DMS79 treated with DMSO at 0.1 percent for 48 hours (cell line): ENCODE measurements around the gene JAKMIP1.

Experiments
- DNase-seq: peaks from one replicate; lab custom pipeline; 2025; lab: John Stamatoyannopoulos, UW

Gene JAKMIP1

DNA sequence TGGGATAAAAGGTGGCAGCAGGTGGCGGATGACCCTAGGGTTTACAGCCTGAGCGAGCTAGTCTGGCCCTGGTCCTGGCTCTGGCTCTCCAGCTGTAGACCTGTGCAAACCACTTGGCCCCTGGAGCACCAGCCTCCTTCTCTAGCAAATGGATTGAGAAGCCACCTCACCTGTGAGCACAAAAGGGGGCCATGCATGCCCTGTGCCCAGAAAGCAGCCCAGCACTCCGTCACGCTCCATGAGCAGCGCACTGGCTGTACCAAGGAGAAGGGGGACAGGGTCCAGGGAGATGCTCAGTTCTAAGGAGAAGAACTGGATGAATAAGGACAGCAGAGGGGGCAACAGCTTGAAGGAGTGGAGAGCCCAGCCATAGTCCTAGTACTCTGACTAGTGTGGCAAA lies 135.2 kb downstream of the JAKMIP1 start:
- DNase-seq: no peak

DNA sequence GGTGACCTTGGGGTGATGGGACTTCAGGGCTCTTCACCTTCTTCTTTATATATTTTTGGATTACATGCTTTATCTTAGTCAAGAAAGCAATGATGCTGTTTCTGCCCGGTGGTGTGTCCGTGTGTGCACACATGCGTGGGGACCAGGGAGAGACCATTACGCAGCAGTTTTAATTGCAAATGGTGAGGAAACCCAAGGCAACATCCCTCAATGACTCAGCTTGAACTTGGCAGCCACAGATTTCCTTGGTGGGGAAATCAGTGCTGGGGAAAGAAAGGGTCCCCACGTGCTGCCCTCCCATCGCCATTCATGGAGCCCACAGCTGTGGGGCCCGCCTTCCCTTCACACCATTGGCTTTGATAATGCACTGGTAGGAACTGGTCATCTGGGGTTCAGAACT lies 136.0 kb downstream of the JAKMIP1 start:
- no peak for DNase-seq

DNA sequence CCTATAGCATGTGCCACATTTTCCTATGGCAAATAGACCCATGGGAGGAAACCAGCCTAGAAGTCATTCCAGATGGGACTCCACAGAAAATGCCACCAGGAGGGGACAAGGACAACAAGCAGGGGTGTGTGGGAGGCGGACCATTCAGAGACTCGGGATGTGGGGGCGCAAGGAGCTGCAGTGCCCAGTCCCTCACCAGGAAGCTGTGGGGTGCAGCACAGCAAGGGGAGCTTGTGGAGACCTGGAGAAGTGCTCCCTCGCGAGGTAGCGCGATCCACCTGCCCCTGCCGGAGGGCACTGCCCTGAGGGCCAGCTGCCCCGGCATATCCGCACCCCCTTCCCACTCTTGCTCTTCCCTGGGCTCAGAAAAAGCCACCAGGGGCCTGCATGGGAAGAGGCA lies 136.7 kb downstream of the JAKMIP1 start:
- DNase-seq: no peak

DNA sequence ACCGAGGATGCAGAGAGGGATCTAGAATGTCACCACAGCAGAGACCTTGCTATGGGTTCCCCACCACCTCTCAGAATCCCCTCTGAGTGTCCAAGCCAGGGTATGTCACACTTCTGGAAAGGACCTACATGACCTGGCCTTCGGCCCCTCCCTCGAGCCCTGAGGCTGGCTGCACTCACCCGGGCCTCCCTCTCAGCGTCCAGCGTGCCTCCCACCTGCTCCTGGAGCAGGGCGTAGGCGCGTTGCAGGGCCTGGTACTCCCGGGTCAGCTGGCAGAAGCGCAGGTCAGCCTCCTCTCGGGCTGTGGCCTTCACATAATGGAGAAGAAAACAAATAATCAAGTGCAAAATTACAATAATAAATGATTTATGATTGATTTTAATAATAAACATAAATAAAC lies 138.2 kb downstream of the JAKMIP1 start:
- DNase-seq: no peak

DNA sequence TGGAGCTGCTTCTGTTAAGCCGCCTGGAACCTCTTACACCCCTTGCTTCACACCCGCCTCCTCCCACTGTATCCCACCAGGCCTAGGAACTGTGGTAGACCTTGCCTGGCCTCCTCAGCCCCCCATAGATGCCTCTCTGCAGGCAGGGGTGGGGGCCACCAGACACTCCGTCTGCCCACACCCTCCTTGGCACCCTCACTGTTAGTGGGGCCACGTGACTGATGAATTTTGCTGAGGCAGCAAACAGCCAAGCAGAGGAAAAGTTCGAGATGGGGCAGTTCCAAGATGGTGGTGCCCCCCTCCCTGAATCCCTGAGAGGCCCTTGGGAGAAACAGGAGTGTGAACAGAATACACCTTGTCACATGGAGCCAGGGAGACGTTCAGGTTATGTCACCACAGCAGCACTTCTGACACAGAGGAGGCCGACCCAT lies 141.0 kb downstream of the JAKMIP1 start:
- DNase-seq: no peak

DNA sequence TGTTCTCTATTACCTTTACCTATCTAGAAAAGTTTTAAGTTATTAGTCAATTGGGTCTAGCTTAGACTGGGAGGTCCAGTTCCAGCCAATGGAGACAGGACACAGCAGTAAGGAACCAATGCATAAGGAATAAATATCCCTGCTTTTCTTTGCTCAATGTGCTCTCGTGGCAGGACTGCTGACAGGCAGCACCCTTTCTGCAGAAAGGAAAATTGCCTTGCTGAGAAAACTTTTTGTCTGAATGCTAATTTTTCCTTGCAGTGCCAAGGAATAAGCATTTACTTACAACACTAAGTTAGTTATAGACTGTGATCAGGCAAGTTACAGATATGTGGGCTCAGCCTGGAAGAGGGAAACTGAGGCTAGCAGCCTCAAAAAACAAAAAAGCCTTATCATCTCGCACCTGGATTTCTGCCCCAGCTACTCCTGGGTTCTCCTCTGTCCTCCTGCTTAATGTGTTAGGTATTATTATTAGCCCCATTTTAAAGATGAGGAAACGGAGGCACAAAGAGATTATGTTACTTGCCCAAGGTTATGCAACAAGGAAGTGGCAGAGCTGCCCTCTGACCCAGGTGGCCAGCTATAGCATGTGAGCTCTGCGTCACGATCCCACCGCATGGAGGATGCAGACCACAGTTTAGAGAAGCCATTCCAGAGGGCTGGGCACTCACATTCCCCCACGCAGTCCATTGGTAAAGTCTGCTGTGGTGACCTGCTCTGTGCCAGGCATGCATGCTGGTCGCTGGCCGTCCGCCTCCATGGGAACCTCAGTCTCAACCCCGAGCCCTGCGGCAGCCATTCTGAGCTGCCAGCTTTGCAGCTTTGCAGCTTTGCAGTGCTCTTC lies 141.6 kb downstream of the JAKMIP1 start:
- no peak for DNase-seq

DNA sequence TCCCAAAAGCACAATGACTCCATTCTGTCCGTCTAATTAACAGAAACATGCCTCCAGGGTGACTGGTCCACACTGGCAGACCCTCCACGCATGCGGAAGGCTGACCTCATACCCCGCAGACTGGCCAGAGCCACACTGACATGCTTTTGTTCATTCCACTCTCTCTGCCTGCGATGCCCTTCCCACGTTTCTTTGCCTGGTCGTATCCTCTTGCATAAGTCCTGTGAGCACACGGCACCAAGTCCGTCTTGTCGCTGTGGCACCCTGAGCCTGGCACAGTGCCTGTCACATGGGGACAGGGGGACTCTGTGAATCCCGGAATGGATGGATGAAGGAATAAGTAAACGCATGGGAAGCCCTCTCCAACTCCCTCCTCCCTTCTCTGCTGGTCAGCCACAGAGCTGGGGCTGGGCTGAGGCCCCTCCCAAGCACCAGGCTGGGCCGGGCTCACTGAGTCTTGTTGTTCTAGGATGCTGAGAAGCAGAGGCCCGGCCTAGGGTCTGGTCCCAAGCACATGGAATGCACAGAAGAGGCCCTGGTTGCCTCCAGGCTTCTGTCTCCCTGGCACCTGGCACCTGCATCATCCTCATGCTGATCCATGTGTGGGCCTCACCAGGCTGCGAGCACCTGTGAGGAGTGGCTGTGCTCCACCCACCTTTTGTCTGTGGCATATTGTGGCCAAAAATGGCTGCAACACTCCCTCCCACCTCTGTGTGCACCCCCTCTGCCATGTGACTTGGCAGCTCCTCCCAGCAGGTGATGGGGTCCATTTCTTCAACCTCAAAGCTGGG lies 143.2 kb downstream of the JAKMIP1 start:
- no peak for DNase-seq

DNA sequence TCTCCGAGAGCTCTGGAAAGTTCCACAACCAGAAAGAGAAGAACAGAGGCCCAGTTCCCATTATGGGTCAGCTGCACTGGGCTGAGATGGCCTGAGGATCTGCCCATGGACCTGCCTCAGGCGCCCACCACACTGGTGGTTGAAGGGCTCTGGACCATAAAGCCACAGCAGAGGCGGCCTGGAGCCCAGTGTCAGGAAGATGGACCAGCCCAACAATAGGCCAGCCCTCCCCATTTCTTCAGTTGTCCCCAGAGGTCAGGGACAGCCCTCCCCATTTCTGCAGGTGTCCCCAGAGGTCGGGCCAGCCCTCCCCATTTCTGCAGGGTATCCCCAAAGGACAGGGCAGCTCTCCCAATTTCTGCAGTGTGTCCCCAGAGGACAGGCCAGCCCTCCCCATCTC lies 144.9 kb downstream of the JAKMIP1 start:
- DNase-seq: no peak

DNA sequence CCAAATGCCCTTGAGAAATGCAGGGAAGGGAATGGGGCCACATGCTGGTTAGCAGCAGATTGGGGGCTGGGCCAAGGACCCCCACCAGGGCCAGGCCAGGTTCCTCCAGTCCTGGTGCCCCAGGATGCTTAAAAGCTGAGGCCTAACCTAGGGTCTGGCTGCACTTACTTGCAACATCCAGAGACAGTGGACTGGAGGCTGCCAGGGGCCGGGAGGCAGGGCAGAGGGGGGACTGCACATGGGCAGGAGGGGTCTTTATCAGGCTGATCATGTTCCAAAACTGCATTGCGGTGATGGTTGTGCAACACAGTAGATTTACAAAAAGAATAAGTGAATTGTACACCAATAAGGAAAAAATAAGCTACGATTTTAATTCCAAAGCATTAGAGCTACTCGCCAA lies 145.3 kb downstream of the JAKMIP1 start:
- no peak for DNase-seq

DNA sequence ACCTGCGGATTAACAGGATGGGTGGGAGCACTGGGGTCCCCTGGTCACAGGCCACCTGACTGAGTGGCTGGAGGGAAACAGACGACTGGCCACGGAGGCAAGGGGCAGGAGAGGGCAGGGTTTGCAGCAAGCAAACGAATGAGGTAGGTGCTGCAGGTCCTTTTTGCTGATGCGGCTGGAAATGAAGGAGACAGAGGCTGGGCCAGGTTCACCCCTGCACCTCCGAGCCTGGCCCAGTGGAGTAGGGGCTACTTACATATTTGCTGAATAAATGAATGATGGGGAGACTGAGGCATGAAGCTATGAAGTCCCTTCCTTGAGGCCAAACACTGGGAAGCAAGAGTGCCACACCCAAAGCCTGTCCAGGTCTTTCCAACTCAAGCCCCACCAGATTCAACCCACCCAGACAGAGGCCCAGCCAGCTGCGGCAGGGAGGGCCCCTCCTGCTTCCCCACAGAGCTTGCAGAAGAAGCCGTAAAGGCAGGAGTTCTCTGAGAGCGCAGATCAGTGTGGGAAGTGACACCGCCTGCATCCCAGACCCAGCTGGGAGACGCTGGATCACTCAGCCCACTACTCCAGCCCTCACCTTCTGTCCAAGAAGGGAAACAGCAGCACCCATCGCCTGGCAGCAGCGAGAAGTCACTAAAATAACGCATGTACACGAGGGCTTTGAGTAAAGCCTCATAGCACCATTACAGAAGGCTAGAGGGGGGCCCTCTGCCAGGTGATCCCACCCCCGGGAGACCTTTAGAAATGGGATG lies 146.0 kb downstream of the JAKMIP1 start:
- no peak for DNase-seq

DNA sequence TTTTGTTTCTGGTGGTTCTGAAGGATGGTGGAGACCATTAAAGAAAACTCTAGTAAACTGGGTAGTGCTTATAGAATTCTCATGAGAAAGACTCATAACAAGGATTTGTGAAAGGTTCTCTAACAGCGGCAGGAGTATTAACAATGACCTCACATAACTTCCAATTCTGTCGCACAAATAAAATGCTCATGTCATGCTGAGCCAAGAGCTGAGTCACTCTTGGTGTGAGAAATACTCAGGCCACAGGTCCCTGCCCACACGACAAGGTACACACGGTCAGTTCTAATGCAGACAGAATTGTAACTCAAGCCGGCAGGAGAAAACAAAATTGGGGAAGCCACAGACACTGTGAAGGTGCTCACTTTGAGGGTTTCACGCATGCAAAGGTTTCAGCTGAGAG lies 147.7 kb downstream of the JAKMIP1 start:
- DNase-seq: no peak

DNA sequence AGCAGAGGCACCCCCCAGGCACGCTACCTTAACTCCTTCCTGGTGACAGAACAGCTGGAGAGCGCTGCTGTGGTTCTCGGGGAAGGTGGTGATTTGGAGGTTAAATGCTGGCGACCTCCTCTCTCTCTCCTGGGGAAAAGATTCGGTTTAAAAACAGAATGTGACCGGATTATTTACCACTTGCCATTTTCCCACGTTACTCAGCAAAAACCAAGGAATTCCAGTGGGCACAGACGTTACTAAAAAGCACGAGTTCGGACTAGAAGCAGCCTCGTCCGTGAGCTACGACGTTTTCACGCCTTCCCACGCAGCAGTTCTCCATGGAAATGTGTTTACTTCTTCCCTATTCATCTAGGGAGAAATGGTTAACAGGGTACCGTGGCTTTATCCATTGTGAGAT lies 149.8 kb downstream of the JAKMIP1 start:
- no peak for DNase-seq

DNA sequence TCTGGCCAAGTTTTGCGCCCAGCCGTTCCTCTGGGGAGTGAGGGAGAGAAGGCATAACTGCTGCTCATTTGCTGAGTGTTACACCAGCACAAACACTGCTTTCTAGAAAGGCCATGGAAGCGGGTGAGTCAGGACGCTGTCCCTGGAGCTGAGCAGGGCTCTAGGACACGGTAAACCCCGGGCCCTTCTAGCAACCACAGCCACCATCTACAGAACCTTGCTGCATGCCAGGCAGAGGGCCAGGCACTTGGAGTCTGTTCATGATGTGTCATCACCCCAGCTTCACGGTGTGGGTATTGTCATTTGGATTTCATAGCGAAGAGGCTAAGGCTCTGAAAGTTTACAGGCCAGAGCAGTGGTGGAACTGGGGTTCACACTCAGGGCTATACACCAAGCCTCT lies 150.4 kb downstream of the JAKMIP1 start:
- no peak for DNase-seq

DNA sequence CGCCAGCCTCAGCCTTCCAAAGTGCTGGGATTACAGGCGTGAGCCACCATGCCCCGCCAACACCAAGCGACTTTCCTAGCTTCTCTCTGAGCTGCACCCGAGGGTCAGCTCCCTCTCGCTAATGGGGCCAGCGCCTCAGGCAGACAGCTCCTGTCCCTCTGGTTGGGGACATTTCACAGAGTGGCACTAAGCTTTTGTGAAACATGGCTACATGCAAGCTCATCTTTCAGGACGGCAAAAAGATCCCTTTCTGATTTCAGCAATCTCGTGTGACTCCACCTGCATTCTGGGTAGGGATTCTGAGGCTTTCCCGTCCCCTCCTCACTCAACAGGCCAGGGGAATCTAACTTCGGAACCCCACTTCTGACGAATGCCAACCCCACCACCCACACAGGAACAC lies 151.1 kb downstream of the JAKMIP1 start:
- no peak for DNase-seq

DNA sequence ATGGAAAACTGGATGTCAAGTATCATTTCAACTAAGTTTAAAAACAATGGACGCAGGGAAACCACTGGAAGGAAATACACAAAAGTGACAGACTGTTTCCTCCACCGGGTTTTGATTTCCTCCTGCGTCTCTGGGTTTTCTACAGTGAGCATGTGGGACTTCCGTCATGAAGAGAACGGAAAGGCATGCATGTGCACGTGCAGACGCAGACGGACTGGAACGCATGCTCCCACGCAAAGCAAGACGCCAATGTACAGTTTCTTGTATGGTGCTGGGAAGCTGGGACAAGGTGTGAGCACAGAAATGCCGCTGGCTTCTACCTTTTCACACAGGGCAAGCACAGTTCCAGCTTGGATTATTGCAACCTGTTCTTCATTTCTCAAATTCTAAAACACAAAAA lies 151.8 kb downstream of the JAKMIP1 start:
- no peak for DNase-seq

DNA sequence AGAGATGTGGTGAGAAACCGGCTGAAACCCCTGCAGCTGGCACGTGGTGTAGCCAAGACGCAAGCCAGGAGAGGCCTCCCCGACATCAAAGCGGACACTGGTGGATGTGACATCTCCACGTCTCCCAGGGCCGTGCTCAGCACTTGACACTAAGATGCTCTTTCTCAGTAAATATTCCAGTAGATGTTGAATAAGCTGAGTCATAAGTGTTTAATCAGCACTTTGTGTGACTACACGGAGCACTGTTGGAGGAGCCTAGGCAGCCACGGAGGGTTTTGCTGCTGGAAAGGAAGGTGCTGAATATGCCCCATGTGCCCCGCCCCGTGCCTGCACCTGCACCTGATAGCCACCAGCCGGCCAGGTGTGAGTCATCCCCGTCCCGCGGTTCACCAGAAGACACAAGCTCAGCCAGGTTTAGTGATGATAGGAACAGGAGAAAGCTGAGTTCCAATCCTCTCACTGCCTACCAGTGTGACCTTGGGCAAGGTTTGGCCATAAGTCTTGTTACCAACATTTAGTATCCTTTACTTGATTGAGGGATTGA lies 153.1 kb downstream of the JAKMIP1 start:
- no peak for DNase-seq

DNA sequence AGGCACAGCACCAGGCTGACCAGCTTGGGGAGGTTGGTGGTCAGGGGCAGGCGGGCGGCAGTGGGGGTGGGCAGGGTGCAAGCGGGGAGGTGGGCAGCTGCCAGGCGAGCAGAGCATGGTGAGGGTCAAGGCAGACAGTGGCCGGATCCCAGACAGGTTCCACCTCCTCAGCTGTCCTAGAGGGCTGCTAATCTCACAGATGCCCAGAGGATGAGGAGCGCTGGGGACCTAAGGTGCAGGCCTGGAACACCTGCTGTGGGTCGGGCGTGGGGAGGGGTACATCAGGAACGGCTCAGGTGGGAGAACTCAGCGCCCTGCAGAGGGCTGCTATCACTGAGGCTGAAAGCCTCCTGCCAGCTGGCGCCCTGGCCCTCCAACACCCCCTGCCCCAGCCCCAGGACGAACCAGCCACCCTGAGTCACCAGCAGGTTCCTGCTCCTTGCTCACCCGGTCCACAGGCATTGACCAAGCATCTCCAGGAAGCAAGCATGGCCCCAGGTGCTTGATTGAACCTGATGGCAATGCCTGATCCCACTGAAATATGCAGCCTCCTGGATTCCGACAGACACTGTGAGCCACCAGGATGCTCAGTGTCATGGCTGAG lies 153.7 kb downstream of the JAKMIP1 start:
- DNase-seq: no peak

DNA sequence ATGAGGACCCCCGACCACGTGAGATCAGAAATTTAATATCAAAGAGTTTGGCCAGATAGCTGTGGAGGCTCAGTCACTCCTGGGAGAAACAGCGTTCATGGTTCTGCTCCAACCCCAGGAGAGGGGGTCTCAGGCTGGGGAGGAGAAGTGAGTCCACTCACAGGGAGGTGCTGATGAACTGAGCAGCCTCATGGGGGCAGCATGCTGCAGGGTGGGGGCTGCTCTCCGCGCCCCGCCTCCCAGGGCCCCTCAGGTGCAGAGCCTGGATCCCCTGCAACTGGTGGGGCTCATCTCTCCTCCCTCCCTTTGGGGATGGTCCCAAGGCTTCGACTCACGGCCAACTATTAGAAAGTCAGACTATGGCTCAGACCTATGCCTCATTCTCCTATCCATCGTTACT lies 155.5 kb downstream of the JAKMIP1 start:
- no peak for DNase-seq

DNA sequence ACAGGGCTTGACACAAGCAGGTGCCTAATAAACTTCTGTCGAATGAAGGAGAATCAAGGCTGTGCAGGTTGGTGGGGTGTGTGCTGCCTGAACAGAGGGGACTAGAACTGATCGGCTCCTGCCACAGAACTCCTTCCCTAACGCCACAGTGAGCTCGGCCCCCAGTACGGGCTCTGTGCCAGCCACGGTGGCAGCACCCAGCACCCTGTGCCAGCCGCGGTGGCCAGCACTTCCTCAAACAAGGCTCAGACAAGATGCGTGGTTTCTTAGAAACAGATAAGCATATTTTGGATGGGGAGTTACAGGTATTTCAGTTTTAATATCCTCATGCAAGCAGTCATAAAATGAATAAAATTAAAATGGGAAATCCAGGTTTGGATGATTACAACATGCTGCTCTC lies 156.1 kb downstream of the JAKMIP1 start:
- no peak for DNase-seq

DNA sequence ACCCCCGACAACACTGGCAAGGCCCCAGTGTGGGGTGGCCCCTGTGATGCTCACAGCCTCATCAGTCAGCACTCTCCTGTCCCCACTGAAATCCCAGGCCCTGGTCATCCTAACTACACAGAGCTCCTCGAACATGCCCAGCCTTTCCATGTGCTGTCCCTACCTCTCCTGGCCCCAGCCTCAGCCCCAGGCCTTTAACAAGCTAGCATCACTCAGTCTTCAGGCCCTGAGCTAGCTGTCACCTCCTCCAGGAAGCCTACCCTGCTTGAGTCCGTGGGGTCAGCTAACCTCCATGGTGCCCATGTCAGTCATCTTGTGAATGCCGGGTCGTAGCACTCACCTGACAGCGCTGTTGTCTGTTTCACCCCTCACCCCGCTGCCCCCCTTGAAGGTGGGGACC lies 156.5 kb downstream of the JAKMIP1 start:
- DNase-seq: no peak

DNA sequence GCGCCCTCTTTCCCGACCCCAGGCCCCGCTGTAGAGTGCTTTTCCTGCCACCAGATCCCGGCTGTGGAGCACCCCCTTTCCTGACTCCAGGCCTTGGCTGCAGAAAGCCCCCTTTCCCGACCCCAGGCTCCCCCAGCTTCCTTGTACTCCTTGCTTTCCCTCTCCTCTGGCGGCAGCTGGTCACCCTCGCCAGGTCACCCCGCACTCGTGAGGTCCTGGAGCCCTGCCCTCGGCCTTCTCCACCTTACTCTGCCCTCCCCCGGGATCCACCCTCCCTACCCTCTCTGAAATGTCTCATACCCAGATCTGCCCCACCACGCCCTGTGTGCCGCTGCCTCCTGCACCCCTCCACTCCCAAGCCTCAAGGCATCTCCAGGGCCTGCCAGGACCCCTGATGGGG lies 157.2 kb downstream of the JAKMIP1 start:
- DNase-seq: no peak
